HEK293 (cell line): ENCODE measurements around the gene ZNF430.

Experiments
- CTCF ChIA-PET: fragments of 350-600 bp; formaldehyde crosslinking; extraction: SDS; loops from one replicate; lab custom pipeline; 2021; ENCODE audit warnings: antibody characterized with exemption; lab: Yijun Ruan, JAX
- POLR2A ChIA-PET: fragments of 300-600 bp; formaldehyde crosslinking; extraction: SDS; loops from one replicate; lab custom pipeline; 2020; ENCODE audit warnings: antibody characterized with exemption, inconsistent platforms; lab: Yijun Ruan, JAX
- H3K27ac ChIP-seq: fragments of 200-500 bp; sonication (Bioruptor generic); 2 replicates; pipeline ENCODE4 v1.5.1; 2014; ENCODE audit warnings: low read depth, low read length, control low read depth, inconsistent platforms; ENCODE audit errors: extremely low read depth
- H3K36me3 ChIP-seq, 2 experiments: fragments of 200-500 bp in 1 of 2; sonication (Bioruptor generic) in 1 of 2; 1 replicate in 1 of 2; 2 replicates in 1 of 2; pipeline ENCODE4 v1.5.1; 2014 to 2017; ENCODE audit warnings: inconsistent platforms in 2 of 2, low read length in 2 of 2; ENCODE audit not compliant: control insufficient read depth in 2 of 2, insufficient read depth in 1 of 2
- H3K4me1 ChIP-seq: fragments of 200-500 bp; sonication (Bioruptor generic); 2 replicates; pipeline ENCODE4 v1.5.1; 2014; ENCODE audit warnings: mild to moderate bottlenecking, low read length, inconsistent platforms; ENCODE audit not compliant: control insufficient read depth, insufficient read depth
- H3K4me3 ChIP-seq: 2 replicates; pipeline ENCODE4 v1.5.1; 2011; ENCODE audit warnings: low read depth, mild to moderate bottlenecking, control low read depth, low read length, moderate library complexity
- H3K9me3 ChIP-seq: fragments of 200-500 bp; sonication (Bioruptor generic); 2 replicates; pipeline ENCODE4 v1.5.1; 2014; ENCODE audit warnings: low read depth, low read length, inconsistent platforms; ENCODE audit not compliant: control insufficient read depth, insufficient read depth
- AEBP2 ChIP-seq: fragments of 450-650 bp; formaldehyde crosslinking; IDR thresholded peaks from 2 replicates; pipeline ENCODE4 v1.5.1; 2016; ENCODE audit warnings: missing biosample characterization, missing genetic modification characterization, borderline replicate concordance
- ATF2 ChIP-seq: fragments of 450-650 bp; formaldehyde crosslinking; IDR thresholded peaks from 2 replicates; pipeline ENCODE4 v1.5.1; 2016; ENCODE audit warnings: missing biosample characterization, missing genetic modification characterization, low read depth
- GLI2 ChIP-seq: fragments of 450-650 bp; formaldehyde crosslinking; IDR thresholded peaks from 2 replicates; pipeline ENCODE4; 2017; ENCODE audit warnings: missing biosample characterization, missing genetic modification characterization, low read depth, borderline replicate concordance
- HOXD13 ChIP-seq: sonication (generic); formaldehyde crosslinking; IDR thresholded peaks from 2 replicates; pipeline ENCODE4 v1.8.0; 2022; ENCODE audit warnings: missing genetic modification reagents, borderline replicate concordance
- KLF10 ChIP-seq: fragments of 450-650 bp; IDR thresholded peaks from 2 replicates; pipeline ENCODE4 v1.5.1; 2018; ENCODE audit warnings: missing biosample characterization, mild to moderate bottlenecking, missing genetic modification characterization
- KLF16 ChIP-seq: fragments of 450-650 bp; formaldehyde crosslinking; IDR thresholded peaks from 2 replicates; pipeline ENCODE4 v1.5.1; 2017; ENCODE audit warnings: missing biosample characterization, missing genetic modification characterization
- MZF1 ChIP-seq: fragments of 450-650 bp; formaldehyde crosslinking; IDR thresholded peaks from 2 replicates; pipeline ENCODE4 v1.5.1; 2017; ENCODE audit warnings: missing biosample characterization, missing genetic modification characterization, borderline replicate concordance
- SCRT2 ChIP-seq: fragments of 450-650 bp; formaldehyde crosslinking; IDR thresholded peaks from 2 replicates; pipeline ENCODE4 v1.5.1; 2016; ENCODE audit warnings: missing biosample characterization, missing genetic modification characterization
- ZBTB20 ChIP-seq: fragments of 450-650 bp; formaldehyde crosslinking; IDR thresholded peaks from 2 replicates; pipeline ENCODE4 v1.5.1; 2016; ENCODE audit warnings: missing biosample characterization, missing genetic modification characterization
- ZNF175 ChIP-seq: fragments of 450-650 bp; formaldehyde crosslinking; IDR thresholded peaks from 2 replicates; pipeline ENCODE4 v1.5.1; 2016; ENCODE audit warnings: missing biosample characterization, missing genetic modification characterization
- ZNF510 ChIP-seq: fragments of 450-650 bp; formaldehyde crosslinking; IDR thresholded peaks from 2 replicates; pipeline ENCODE4 v1.5.1; 2018; ENCODE audit warnings: mild to moderate bottlenecking, missing genetic modification characterization, missing biosample characterization; ENCODE audit not compliant: insufficient replicate concordance
- ZNF621 ChIP-seq: fragments of 450-650 bp; formaldehyde crosslinking; IDR thresholded peaks from 2 replicates; pipeline ENCODE4 v1.5.1; 2017; ENCODE audit warnings: missing biosample characterization, missing genetic modification characterization
- ZNF658 ChIP-seq: fragments of 450-650 bp; formaldehyde crosslinking; IDR thresholded peaks from 2 replicates; pipeline ENCODE4; 2016; ENCODE audit warnings: missing biosample characterization, missing genetic modification characterization
- ZNF707 ChIP-seq: fragments of 450-650 bp; formaldehyde crosslinking; IDR thresholded peaks from 2 replicates; pipeline ENCODE4 v1.5.1; 2016; ENCODE audit warnings: missing biosample characterization, missing genetic modification characterization
- ZSCAN23 ChIP-seq: fragments of 450-650 bp; formaldehyde crosslinking; IDR thresholded peaks from 2 replicates; pipeline ENCODE4 v1.5.1; 2016; ENCODE audit warnings: missing biosample characterization, missing genetic modification characterization
- ZSCAN30 ChIP-seq: fragments of 450-650 bp; IDR thresholded peaks from 2 replicates; pipeline ENCODE4 v1.5.1; 2018; ENCODE audit warnings: missing biosample characterization, mild to moderate bottlenecking, missing genetic modification characterization, moderate library complexity
- TF ChIP-seq, protein P1 (sequence below): fragments of 450-650 bp; formaldehyde crosslinking; IDR thresholded peaks from 2 replicates; pipeline ENCODE4; 2016; ENCODE audit warnings: missing biosample characterization, missing genetic modification characterization
- TF ChIP-seq, protein P2 (sequence below): fragments of 450-650 bp; formaldehyde crosslinking; IDR thresholded peaks from 2 replicates; pipeline ENCODE4 v1.5.1; 2016; ENCODE audit warnings: missing biosample characterization, missing genetic modification characterization
- TF ChIP-seq, protein P3 (sequence below): fragments of 450-650 bp; formaldehyde crosslinking; IDR thresholded peaks from 2 replicates; pipeline ENCODE4 v1.5.1; 2017; ENCODE audit warnings: missing biosample characterization, missing genetic modification characterization
- TF ChIP-seq, protein P4 (sequence below): fragments of 450-650 bp; formaldehyde crosslinking; IDR thresholded peaks from 2 replicates; pipeline ENCODE4 v1.5.1; 2016; ENCODE audit warnings: missing biosample characterization, missing genetic modification characterization, borderline replicate concordance

The ZNF430 gene

DNA sequence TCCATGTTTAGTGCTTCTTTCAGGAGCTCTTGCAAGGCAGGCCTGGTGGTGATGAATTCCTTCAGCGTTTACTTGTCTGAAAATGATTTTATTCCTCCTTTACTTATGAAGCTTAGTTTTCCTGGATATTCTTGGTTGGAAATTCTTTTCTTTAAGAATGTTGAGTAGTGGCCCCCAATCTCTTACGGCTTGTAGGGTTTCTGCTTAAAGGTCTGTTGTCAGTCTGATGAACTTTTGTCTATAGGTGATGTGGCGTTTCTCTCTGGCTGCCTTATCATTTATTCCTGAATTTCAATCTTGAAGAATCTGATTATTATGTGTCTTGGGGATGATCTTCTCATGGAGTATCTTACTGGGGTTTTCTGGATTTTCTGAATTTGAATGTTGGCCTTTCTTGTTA is 26.0 kb downstream of the ZNF430 start (continued):
- TF ChIP-seq, protein P1, sequence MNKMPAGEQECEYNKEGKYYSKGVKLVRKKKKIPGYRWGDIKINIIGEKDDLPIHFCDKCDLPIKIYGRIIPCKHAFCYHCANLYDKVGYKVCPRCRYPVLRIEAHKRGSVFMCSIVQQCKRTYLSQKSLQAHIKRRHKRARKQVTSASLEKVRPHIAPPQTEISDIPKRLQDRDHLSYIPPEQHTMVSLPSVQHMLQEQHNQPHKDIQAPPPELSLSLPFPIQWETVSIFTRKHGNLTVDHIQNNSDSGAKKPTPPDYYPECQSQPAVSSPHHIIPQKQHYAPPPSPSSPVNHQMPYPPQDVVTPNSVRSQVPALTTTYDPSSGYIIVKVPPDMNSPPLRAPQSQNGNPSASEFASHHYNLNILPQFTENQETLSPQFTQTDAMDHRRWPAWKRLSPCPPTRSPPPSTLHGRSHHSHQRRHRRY (tag by site-specific recombination) = no peak
- TF ChIP-seq, all 188 proteins: peak for 0

GRCh38 chr19:21047716-21048115 is 27.3 kb downstream of the ZNF430 start:
- H3K36me3 ChIP-seq = peaks cover 34 to 54% of the 10 kb centered on the region in 2 experiments
- H3K9me3 ChIP-seq = no peaks in the 10 kb centered on the region
- TF ChIP-seq ZNF621 (tag by site-specific recombination) = no peak
- TF ChIP-seq ZSCAN30 (tag by site-specific recombination) = no peak
- TF ChIP-seq ZBTB20 (tag by site-specific recombination) = no peak
- no peak for TF ChIP-seq ZNF510 (tag by site-specific recombination)
- TF ChIP-seq, protein P2, sequence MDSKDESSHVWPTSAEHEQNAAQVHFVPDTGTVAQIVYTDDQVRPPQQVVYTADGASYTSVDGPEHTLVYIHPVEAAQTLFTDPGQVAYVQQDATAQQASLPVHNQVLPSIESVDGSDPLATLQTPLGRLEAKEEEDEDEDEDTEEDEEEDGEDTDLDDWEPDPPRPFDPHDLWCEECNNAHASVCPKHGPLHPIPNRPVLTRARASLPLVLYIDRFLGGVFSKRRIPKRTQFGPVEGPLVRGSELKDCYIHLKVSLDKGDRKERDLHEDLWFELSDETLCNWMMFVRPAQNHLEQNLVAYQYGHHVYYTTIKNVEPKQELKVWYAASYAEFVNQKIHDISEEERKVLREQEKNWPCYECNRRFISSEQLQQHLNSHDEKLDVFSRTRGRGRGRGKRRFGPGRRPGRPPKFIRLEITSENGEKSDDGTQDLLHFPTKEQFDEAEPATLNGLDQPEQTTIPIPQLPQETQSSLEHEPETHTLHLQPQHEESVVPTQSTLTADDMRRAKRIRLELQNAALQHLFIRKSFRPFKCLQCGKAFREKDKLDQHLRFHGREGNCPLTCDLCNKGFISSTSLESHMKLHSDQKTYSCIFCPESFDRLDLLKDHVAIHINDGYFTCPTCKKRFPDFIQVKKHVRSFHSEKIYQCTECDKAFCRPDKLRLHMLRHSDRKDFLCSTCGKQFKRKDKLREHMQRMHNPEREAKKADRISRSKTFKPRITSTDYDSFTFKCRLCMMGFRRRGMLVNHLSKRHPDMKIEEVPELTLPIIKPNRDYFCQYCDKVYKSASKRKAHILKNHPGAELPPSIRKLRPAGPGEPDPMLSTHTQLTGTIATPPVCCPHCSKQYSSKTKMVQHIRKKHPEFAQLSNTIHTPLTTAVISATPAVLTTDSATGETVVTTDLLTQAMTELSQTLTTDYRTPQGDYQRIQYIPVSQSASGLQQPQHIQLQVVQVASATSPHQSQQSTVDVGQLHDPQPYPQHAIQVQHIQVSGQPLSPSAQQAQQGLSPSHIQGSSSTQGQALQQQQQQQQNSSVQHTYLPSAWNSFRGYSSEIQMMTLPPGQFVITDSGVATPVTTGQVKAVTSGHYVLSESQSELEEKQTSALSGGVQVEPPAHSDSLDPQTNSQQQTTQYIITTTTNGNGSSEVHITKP (tag by site-specific recombination) = no peak
- no peak for TF ChIP-seq SCRT2 (tag by site-specific recombination)
- ChIA-PET CTCF (interaction anchor here (1.3 kb wide), 1 partner anchor 8 kb away, joined by 4 read pairs; no protein-coding TSS in a partner anchor), POLR2A (no interaction called here)
- H3K4me3 ChIP-seq = no peak overlapping the region
- no peaks in the 10 kb centered on the region for H3K4me1 ChIP-seq
- H3K27ac ChIP-seq = no peak overlapping the region

- Histone ChIP-seq H3K4me3 (no peak overlapping the region), H3K36me3 (peaks cover 60 to 61% of the 10 kb centered on the region in 2 experiments), H3K9me3 (peaks cover 6% of the 10 kb centered on the region), H3K4me1 (no peaks in the 10 kb centered on the region), H3K27ac (no peak overlapping the region)
- ChIA-PET POLR2A (no interaction called here), CTCF (no interaction called here)
- TF ChIP-seq KLF10 (no peak), ZSCAN23 (no peak), AEBP2 (tag by site-specific recombination) (no peak), ATF2 (tag by site-specific recombination) (no peak), ZNF658 (no peak), MZF1 (tag by site-specific recombination) (no peak), GLI2 (tag by site-specific recombination) (no peak), ZNF175 (tag by site-specific recombination) (no peak), ZNF707 (no peak), KLF16 (no peak), HOXD13 (CRISPR knock-in tag) (no peak)
- TF ChIP-seq, protein P3, sequence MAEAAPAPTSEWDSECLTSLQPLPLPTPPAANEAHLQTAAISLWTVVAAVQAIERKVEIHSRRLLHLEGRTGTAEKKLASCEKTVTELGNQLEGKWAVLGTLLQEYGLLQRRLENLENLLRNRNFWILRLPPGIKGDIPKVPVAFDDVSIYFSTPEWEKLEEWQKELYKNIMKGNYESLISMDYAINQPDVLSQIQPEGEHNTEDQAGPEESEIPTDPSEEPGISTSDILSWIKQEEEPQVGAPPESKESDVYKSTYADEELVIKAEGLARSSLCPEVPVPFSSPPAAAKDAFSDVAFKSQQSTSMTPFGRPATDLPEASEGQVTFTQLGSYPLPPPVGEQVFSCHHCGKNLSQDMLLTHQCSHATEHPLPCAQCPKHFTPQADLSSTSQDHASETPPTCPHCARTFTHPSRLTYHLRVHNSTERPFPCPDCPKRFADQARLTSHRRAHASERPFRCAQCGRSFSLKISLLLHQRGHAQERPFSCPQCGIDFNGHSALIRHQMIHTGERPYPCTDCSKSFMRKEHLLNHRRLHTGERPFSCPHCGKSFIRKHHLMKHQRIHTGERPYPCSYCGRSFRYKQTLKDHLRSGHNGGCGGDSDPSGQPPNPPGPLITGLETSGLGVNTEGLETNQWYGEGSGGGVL (tag by site-specific recombination) = no peak
- TF ChIP-seq, protein P4, sequence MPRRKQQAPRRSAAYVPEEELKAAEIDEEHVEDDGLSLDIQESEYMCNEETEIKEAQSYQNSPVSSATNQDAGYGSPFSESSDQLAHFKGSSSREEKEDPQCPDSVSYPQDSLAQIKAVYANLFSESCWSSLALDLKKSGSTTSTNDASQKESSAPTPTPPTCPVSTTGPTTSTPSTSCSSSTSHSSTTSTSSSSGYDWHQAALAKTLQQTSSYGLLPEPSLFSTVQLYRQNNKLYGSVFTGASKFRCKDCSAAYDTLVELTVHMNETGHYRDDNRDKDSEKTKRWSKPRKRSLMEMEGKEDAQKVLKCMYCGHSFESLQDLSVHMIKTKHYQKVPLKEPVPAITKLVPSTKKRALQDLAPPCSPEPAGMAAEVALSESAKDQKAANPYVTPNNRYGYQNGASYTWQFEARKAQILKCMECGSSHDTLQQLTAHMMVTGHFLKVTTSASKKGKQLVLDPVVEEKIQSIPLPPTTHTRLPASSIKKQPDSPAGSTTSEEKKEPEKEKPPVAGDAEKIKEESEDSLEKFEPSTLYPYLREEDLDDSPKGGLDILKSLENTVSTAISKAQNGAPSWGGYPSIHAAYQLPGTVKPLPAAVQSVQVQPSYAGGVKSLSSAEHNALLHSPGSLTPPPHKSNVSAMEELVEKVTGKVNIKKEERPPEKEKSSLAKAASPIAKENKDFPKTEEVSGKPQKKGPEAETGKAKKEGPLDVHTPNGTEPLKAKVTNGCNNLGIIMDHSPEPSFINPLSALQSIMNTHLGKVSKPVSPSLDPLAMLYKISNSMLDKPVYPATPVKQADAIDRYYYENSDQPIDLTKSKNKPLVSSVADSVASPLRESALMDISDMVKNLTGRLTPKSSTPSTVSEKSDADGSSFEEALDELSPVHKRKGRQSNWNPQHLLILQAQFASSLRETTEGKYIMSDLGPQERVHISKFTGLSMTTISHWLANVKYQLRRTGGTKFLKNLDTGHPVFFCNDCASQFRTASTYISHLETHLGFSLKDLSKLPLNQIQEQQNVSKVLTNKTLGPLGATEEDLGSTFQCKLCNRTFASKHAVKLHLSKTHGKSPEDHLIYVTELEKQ (tag by site-specific recombination) = no peak
Observed at GRCh38 chr19:21052902-21053301, 32.4 kb downstream of the ZNF430 start.
